HUDEP-2 (cell line): Measurements from ENCODE around the gene KLHDC8A.
A peak's percentile ranks its signal among the peaks of the same experiment; 100 is the strongest.
"Not testable (repeated sequence)": the region's sequence is repeated elsewhere in the genome, so short reads cannot be mapped to it uniquely, and the experiment has no call there.

Experiments
- DNase-seq, 76 experiments: peaks; one replicate each; lab custom pipeline; 2025; ENCODE audit not compliant: unreplicated experiment in 76 of 76; lab: John Stamatoyannopoulos, UW

KLHDC8A gene

GRCh38 chr1:205303247-205303888, 53.4 kb downstream of the KLHDC8A start:
- DNase-seq: no peak

- no peak for DNase-seq
These were observed 54.7 kb downstream of the KLHDC8A start for GRCh38 chr1:205301842-205302588.

- DNase-seq: no peak
These were observed 55.4 kb downstream of the KLHDC8A start for GRCh38 chr1:205301205-205301821.

- DNase-seq: no peak
These were observed 56.6 kb downstream of the KLHDC8A start for GRCh38 chr1:205300149-205300548.

DNA sequence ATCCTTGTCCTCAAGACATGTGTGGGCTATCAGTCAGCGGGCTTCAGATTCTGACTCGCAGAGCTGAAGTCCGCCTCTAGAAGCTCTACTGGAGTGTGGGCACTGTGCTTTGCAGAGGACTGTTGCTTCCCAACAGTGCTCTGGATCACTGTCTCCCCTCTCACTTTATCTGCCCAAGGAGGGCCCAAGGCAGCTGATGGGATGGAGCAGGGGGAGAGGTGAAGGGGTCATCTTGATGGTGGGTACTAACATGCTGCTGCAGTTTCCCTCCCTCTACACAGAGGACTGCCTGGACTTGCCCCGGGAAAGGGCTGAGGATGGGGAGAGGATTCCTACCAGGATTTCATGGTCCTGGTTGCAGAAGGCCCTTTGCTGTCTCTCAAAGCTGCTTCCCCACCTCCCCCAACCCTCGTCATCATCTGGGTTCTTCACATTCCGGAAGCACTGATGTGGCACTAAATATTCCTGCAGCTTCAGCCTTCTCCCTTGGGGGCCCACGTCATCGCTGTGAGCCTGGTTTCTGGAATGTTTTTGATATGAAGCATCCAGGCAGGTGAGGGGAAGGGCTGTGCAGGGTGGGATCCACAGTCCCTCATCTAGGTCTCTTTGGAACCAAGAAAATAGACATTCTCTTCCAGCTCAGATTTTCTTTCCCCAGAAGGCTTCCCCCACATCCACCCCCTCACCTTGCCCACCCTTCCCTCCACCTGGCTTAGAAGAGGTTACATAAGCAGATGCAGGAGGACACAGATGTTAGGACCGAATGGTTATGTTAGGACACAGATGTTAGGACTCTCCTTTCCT, 58.3 kb downstream of the KLHDC8A start:
- DNase-seq: no peak

DNA sequence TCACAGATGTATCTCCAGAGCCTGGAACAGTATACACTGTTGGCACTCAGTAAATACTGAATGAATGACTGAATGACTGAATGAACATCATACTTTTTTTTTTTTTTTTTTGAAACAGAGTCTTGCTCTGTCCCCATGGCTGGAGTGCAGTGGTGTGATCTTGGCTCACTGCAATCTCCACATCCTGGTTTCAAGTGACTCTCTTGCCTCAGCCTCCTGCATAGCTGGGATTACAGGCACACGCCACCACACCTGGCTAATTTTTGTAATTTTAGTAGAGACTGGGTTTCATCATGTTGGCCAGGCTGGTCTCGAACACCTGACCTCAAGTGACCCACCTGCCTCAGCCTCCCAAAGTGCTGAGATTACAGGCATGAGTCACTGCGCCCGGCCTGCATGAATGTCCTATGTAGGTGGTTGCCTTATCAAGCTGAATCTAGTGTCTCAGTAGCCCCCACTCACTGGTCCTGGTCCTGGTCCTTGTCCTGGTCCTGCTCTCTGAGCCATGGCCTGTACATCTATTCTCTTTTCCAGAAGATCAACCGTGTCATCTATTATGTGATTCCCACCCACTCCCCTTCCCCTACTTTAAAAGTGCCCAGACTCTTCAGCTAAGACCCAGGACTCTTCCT, 59.1 kb downstream of the KLHDC8A start:
- not testable (repeated sequence) for DNase-seq

- no peak for DNase-seq
These were observed 60.6 kb downstream of the KLHDC8A start for GRCh38 chr1:205296154-205296553.

DNA sequence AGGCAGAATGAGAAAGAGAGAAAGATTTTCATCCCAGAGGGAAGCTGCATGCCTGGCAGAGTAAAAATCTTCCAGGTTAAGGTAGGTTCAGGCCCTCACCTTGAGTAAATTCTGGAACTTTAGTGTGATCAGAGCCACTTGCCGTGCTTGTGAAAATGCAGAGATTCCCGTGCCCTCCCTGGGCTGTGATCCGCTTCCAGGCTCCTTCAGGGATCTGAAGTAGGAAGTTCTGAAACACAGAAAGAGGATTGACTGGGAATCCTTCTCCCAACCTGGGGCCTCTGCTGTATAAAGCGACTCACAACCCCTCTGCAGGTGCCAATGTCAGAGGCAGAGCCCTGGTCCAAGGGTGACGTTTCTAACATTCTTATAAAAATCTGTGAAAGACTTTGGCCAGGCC, 61.8 kb downstream of the KLHDC8A start:
- no peak for DNase-seq

GRCh38 chr1:205294175-205294917, 62.4 kb downstream of the KLHDC8A start:
- no peak for DNase-seq

- DNase-seq: no peak
These were observed 63.2 kb downstream of the KLHDC8A start for GRCh38 chr1:205293350-205294074.

GRCh38 chr1:205291596-205291995, 65.1 kb downstream of the KLHDC8A start:
- DNase-seq: no peak

- peak in 3 of 76 experiments; percentile 7 to 30 (median 23) for DNase-seq
These were observed 68.8 kb downstream of the KLHDC8A start for GRCh38 chr1:205287767-205288559.

GRCh38 chr1:205287076-205287475, 69.6 kb downstream of the KLHDC8A start:
- DNase-seq: no peak

DNA sequence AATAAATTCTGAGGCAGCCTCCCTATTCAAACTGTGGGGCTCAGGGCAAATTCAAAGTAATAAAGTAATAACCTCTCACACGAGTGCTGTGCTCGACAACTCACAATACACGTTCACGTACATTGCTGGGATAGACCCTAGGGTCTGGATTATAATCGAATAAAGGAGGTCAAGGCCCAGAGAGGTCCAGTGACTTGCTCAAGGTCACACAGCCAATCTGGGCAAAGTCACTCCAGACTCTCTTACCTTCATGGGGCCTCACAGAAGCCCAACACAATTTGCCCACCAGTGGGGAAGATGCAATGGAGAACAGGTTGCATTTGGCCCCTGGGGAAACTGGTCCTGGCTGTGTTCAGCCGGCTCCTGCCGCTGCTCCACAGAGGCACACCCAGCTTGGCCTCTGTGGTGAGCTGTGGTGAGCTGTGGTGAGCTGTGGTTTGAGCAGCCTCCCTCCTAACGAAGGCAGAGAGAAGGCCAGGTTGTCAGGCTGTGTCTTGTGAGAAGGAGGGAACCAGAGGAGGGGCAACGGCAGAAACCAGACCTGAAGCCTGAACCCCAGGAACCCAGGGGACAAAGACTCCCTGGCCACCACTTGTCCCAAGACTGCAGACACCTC, 70.3 kb downstream of the KLHDC8A start:
- peak in 14 of 76 experiments; percentile 8 to 39 (median 17) for DNase-seq
